Activated CD4-positive, alpha-beta T cell treated with anti-CD3 and anti-CD28 coated beads for 48 hours (primary cell): ENCODE data around the gene UNC79.
A peak's percentile ranks its signal among the peaks of the same experiment; 100 is the strongest.

ENCODE experiments used
- DNase-seq: peaks from one replicate; pipeline ENCODE4 v3.0.0-alpha.2; 2020

The UNC79 gene

DNA sequence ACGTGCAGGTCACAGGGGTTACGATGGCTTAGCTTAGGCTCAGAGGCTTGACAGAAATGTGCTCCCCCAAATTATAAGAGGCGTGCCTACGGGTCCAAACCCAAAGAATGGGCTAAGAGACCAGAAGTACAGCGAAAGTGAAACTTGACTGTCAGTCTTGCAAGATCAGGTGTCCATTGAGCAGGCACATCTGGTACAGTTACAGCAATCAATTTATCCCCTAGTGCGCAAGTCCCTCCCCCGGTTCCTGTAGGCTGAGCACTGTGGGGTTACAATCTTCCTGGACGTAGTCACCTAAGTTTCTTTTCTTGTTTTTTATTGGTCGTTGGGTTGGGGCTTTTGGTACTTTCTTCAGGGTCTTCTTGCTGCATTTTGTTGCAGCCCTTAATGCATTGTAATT lies 134.2 kb downstream of the UNC79 start:
- DNase-seq = no peak

DNA sequence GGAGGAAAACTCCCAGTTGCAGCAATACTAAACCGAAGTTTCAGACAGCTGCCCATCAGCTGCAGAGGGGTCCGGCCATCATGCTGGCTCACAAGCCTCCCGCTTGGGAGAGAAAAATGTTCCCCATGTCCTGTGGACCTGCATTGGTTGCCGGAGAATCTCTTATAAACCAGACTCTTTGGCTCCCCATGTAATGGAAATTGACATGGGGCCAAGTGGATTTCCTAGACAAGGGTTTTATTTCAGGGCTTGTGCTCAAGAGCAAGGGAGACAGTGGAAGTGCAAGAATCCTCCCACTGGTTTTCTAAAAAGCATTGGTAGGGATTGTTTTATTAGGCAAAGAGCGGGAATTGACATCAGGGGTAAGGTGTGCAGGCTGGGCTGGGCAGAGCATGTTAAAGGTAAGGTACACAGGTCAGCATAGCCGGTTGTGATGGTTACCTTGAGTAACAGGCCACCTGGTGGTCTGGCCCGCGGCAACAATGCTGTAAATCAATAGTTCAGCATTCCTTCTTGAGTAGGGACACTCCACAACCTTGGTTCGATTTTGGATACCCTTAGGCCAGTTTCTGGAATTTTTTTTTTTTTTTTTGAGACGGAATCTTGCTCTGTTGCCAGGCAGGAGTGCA lies 135.4 kb downstream of the UNC79 start:
- no peak for DNase-seq

DNA sequence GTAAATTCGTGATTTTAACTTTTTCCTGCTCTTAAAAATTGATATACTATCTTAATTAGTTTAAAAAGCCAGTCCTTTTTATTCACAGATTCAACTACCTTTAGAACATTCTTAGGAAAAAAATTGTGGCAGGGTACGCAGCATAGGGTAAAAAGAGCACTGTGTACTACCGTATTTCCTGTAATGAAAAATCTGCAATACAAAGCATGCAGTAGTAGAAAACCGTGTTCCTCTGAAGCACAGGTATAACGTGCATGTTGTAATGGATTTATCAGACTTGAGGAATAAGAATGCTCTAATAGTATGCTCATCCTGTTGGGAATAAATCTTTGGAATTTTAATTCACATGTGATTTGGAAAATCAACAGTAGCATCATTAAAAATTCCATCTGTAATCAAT lies 140.5 kb downstream of the UNC79 start:
- no peak for DNase-seq

DNA sequence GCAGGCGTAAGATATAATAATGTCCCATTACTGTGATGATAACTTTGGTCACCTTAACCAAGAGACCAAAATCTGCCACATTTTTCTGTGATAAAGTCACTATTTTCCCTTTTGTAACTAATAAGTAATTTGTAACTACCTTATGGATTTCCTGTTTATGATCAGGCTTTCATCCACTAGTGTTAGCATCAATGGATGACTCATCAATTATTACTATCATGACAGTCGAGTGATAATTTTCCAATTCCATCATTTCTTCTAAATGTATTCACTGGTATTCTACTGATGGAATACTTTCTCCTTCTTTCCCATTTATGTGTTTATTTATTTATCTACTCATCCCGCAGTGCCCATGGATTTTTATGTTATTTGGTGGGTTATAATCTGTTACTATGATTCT lies 148.4 kb downstream of the UNC79 start:
- DNase-seq = no peak

DNA sequence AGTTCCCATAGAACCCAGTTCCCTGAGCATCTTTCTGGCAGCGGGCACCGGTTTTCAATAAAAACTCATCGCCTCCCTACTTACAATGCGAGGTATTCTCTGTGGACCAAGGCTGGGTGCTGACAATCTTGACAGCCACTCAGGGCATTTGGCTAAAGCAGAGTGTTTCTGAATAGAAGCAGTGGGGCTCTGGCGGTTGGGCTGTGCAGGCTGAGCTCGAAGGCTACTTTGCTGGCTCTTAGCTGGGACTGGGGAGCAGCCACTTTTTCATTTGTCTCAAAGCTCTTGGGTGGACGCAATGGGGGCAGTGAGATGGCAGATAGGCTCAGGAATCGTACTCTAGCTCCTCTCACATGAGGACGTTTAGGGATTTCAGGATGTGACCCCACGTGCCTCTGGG lies 151.8 kb downstream of the UNC79 start:
- no peak for DNase-seq

DNA sequence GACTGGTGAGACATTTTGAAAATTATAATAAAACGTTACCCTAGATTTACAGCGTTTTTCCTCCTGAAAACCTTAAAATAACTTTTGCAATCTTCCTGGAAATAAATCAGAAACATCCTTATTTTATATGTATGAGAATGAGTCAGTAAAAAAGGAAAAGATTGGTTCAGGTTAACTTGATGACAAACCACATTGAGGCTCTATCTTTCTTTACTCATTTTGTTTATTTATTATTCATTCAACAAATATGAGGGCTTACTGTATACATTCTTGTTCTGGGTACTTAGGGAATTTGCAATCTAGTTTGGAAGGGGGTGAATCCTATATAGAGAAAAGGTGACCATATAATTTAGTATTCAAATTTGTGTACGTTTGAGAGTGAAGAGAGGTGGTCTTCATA lies 156.6 kb downstream of the UNC79 start:
- DNase-seq = no peak

DNA sequence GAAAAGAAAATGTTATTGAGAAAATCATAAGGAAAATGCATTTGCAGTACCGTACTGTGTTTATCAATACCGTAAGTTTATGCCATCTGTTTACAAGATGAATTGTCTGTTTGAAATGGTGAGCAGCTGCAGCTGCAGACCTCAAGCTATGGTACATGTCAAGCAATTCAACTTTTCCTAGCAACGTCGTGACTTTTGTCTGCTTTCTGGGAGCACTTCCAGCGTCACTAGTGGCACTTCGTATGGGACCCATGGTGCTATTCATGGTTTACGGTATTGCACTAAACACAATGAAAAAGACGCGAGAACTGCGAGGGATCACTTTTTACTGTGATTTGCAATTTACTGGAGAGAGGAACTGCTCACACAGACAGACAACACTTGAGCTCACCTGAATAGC lies 160.8 kb downstream of the UNC79 start:
- no peak for DNase-seq

DNA sequence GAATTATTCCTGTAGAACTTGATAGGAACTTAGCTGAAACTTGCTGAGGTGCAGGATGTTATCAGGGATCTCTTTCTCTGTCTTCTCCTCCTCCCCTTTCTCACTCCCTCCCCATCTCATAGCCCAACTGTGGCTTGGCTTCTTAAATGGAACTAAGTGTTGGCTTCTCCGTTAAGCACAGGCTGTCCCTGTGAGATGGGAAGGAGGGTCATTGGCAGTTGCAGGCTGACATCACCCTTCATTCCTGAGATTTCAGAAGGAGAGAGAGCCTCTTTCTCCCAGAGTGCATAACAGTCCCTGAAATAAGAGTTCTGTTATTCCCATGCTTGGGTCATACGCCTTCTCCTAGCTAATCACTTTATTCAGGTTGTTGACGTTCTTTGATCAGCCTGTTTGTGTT lies 162.0 kb downstream of the UNC79 start:
- DNase-seq = no peak

DNA sequence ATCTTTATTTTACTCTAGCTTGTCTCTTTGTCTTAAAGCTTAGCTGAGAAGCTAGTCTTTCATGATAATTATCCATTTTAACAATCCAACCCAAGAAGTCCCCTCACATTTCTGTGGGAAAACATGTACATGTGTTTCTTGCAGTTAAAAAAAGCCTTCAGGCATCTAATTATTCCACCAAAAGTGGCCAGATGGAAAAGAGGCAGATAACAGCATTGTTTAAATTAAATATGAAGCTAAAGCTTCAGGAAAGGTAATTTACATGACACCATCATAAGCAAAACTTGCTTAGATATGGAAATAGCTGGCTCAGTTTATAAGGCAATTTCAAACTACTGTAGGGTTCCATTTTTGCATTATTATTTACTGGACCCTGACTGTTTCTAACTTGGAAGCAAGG lies 175.4 kb downstream of the UNC79 start:
- no peak for DNase-seq

DNA sequence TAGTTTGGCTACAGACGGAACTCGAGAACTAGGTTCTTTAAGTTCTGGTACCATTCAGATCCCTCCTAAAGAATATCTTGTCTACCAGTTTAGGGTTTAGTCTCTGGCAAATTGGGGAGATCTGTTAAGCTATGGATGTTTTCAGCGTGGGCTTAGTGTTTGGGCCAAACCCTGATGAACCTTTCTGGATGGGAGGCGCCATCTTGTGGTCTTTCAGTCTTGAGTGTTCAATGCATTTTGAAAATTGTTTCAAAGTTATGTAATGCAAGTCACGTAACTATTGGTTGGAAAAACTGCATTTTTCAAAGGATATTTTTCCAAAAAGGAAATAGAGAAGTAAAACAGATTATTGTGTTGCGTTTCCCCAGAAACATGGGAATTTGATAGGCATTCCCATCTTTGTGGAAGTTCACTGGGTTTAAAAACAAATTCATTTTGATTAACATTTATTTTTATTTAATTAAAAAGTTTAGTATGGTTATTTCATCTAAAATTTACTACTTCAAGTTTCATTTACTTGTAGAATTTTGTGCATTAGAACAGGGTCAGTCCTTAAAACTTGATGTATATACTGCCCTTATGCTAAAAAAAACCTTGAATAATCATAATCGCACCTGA lies 188.5 kb downstream of the UNC79 start:
- DNase-seq = peak; percentile 35

DNA sequence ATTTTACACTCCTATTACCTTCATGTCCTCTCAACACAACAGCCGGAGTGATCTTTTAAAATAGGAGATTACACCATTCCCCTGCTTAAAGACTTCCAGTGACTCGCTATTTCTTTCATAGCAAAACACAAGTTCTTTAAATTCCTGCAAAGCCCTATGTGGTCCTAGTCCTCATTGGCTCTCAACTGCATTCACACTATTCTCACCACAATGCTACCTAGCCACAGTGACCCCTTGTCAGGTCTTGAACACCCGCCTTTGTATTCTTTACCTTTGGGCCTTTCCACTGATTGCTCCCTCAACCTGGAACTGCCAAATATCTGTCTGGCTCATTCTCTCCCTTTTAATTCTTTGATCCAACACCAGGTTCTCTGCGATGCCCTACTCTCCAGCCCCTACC lies 197.3 kb downstream of the UNC79 start:
- DNase-seq = no peak

DNA sequence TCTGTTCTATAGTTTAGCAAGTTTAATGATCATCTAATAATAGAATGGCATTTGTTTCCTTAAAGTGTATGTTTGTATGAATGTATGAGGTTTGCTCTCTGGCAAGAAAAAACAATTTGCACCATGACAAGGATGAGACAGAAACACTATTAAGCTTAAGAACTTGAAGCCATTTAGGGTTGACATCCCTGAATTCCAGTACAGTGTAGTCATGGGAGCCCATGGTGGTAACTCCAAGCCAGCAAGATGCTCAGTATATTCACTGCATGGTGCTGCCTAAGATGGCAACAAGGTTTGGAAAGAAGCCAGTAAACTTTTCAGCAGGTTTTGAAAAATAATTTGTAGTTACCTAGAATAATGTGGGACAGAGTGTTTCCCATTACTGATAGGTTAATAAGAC lies 198.9 kb downstream of the UNC79 start:
- DNase-seq = no peak

DNA sequence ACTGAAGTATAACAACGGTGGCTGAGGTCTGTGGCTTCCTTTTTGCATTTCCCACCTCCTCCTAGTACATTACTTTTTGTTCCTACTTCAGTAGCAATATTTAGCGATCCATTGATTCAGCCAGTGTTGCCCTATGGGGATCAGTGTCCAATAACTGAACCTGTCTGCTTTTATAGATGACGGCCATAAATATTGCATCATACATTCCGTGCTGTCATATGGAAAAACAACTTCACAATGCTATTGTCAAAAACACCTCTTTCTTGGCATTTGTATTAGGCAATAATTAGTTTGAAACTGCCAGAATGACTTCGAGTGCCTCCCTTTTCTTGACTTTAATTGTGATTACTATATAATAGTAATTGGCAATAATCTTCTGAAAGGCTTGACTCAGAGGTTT lies 208.1 kb downstream of the UNC79 start:
- DNase-seq = no peak

DNA sequence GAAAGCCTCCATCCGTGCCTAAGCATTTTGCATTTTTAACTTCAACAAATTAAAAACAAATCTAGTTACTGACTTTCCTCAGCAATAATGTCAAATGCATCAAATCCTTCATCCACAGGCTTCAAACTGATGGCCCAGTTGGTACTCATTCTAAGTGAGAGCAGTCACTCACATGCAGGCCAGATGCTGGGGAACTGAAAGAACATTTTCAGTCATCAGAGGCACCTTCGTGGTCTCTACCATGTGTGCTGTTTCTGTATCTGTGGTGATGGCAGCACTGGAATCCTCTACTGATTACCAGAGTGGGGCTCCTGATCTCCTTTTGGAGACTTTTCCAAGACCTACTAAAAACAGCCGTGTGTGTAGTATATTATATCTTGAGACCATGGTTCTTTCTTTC lies 212.4 kb downstream of the UNC79 start:
- no peak for DNase-seq

DNA sequence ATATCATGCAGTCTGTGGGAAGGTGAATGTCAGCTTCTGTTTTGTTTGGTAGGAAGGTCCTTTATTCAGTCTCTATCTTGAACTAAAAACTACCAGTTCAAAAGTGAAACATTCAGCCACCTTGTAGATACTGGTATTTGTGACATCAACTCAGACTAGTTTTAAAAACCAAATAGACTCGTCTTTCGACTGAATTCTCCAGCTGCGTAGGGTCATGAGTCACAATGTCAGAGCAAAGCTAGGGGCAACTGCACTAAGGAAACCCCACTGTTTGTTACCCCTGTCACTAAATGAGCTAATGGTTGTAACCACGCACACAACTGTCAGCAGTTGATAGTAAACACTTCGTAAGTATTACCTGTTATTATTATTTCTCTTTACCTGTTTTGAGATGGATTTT lies 212.9 kb downstream of the UNC79 start:
- DNase-seq = no peak

DNA sequence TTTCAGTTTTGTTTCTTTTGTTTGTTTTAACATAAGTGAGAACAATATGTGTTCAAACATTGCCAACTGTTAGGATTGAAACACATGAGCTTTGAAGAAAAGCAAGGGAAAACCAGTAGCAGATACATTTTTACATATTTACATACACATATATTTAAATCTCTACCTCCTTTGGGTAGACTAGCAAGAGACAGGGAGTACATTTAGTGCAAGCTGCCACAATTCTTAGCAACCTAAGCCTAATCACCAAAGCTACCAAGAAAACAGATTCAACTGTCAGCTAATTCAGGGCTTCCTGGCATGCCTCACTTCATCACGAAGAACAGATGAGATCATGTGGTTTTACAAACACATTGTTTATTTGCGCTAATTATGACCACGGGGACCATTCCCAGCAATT lies 214.5 kb downstream of the UNC79 start:
- no peak for DNase-seq

DNA sequence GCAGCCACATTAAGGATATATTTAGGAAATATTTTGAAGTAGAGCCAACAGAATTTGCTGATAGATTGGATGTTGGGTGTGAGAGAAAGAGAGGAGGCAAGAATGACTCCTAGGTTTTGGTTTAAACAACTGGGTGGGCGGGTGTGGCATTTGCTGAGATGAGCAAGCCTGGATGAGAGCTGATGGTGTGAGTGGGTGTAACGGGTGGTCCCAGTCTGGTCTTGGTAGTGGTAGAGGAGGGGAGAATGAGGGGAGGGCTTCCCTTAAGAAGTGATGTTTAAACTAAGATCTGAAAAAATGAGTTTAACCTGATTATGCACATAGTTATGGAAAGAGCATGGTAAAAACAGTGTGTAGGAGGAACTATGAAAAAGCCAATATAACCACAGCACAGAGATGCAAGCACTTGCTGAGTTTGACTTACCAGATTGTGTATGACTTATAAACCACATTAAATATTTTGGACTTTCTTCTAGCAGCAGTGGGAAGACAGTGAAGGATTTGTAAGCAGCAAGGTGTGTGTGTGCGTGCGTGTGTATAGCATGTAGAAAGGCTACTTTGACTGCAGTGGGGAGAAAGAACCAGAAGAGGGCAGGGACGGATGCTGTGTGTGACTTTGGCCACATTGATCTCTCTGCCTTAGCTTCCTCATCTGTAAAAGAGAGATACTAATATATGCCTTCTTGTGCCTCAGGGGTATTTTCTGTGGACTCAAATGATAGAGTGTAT lies 217.9 kb downstream of the UNC79 start:
- peak; percentile 60 for DNase-seq

DNA sequence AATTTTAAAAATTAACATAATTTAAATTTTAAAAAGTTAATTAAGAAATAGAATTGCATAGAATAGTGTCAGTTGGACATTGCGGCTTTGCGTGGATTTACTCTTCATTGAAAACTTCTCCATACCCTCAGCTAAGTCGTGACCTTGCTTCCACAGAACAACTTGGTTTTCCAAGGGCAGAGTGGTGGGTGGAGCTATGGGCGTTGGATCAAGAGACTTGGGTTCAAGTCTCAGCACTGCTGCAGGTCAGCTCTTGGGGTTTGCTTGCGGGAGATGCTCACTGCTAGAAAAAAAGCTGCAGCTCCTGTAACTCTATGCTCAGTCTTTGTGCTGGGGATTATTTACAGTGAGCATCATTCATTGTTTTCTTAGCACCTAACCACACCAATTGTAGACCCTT lies 223.9 kb downstream of the UNC79 start:
- DNase-seq = no peak

DNA sequence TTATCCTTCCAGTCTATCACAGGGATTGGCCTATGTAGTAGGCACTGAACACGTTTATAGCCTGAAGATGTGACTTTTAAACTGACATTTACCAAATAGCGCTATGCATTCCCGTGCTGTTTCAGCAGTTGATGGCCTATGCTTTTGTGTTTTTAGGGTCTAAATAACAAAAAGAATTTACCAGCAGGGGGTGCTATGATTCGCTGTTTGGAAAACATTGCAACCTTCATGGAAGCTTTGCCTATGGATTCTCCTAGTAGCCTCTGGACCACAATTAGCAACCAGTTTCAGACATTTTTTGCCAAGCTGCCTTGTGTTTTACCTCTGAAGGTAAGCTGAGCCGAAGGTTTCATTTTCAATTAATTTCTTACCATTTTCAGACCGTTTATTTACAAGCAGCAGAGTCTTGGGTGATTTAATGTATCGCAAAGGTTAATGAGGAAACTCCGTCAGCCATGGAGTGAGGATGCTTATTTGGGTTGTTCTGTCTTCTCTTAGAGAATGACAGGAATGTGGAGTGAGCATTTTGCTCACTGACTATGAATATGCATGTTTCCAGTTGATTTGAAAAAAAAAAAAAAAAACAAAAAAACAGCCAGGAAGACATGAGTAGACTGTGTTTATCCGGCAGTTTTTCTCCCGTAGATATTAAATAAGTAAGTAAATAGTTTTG lies 224.5 kb downstream of the UNC79 start:
- DNase-seq = peak; percentile 3

DNA sequence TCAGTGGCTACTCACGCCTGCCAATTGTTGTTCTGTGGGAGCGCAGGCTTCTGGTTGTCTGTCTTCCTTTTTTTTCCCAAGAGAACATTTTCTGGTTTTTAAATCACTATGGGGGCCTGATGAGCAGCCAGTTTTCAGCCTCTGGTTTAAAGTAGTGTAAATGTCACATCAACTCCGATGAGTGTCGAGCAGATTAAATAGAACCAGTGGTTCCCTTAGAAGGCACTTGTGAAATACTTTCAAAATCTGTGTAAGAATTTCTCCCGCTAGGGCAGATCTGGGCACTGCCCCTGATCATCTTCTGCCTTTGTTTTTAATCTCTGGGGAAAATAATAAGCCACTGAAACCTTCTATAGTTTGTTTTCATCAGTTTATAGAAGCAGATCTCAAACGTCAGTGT lies 227.1 kb downstream of the UNC79 start:
- no peak for DNase-seq

DNA sequence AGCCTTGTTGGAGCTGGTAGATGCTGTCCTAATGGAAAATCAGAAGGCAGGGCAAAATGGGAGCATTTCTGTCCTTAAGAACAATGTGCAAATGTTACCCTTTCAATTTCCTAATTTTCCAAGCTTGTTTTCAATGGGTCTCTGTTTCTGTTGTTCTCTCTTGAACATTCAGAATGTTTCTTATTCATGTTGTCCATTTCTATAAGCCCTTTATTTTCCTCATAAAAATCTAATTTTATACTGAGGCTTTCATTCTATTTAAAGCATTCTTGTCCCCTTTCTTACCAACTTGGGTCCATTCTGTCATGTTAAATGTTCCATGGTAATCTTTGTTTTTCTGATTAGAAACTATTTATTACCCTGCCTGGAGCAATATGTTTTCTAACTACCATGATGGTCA lies 232.6 kb downstream of the UNC79 start:
- DNase-seq = no peak

DNA sequence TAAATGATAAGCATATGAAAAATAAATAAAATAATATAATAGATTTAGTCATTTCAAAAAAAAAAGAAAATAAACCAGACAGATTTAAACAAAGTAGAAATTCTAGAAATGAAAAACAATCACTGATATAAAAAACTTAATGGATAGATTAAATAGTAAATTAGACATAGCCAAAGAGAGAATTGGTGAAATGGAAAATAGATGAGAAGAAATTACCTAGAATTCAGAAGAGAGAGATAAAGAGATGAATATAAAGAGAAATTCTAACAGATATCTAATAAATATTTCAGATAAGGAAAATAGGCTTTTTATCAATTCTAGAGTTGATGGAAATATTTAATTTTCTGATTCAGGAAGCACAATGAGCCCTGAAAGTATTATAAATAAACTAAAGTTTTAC lies 234.4 kb downstream of the UNC79 start:
- DNase-seq = no peak

DNA sequence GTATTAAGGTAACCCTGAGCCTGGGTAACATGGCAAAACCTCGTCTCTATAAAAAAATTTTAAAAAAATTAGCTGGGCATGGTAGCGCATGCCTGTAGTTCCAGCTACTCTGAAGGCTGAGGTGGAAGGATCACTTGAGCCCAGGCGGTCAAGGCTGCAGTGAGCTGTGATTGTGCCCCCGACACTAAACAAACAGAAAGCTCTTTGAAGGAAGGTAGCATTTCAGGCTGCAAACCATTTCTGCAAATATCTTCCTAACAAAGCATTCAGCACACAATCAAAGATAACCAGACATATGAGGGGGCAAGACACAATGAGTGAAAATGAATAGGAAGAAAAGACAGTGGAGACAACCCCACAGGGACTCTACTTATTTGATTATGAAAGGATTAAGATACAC lies 238.9 kb downstream of the UNC79 start:
- DNase-seq = no peak

DNA sequence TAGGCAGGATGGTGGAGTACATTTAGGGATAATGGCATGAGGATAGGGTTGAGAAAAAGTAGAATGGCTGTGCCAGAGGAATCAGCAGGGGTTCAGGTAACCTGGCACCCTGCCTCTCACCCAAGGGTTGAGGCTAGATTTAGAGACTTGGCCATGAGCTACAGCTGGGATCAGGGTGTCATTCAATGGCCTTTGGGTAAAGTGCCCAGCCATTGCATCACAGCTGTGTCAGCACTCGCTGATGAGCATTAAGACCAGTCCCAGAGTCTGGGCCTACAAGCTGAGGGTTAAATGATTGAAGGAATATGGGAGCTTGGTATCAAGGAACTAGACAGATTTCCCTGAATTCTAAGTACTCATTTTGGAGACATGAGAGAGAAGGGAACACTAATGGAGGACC lies 243.6 kb downstream of the UNC79 start:
- DNase-seq = no peak
